Loucy (cell line): ENCODE results near the gene PHC1.

Experiments used
- H2AFZ ChIP-seq: fragments of 200-600 bp; sonication (generic); 2 replicates; pipeline ENCODE4 v1.6.0; 2016; ENCODE audit warnings: antibody characterized with exemption, mild to moderate bottlenecking, low read length, moderate library complexity
- H3F3A ChIP-seq: fragments of 200-600 bp; 2 replicates; pipeline ENCODE4 v1.6.0; 2016; ENCODE audit warnings: antibody characterized with exemption, low read depth, mild to moderate bottlenecking
- H3K27me3 ChIP-seq: fragments of 200-600 bp; sonication (generic); 2 replicates; pipeline ENCODE4 v1.6.1; 2014; ENCODE audit warnings: low read length, mild to moderate bottlenecking; ENCODE audit not compliant: insufficient read depth, poor library complexity, severe bottlenecking
- H3K36me3 ChIP-seq: fragments of 200-600 bp; sonication (generic); 2 replicates; pipeline ENCODE4 v1.6.1; 2016; ENCODE audit warnings: low read length; ENCODE audit not compliant: insufficient read depth
- H3K4me1 ChIP-seq: fragments of 200-600 bp; sonication (generic); 2 replicates; pipeline ENCODE4 v1.5.1; 2014; ENCODE audit warnings: low read length, mild to moderate bottlenecking; ENCODE audit not compliant: insufficient read depth, poor library complexity, severe bottlenecking
- H3K4me2 ChIP-seq: fragments of 200-600 bp; sonication (generic); 2 replicates; pipeline ENCODE4 v1.6.0; 2014; ENCODE audit warnings: antibody characterized with exemption, low read length, low read depth, mild to moderate bottlenecking; ENCODE audit not compliant: poor library complexity, severe bottlenecking
- H3K4me3 ChIP-seq: fragments of 200-600 bp; sonication (generic); 2 replicates; pipeline ENCODE4 v1.5.1; 2014; ENCODE audit warnings: low read length, mild to moderate bottlenecking, mixed read lengths; ENCODE audit not compliant: poor library complexity, severe bottlenecking
- H3K79me2 ChIP-seq: fragments of 200-600 bp; sonication (generic); 2 replicates; pipeline ENCODE4 v1.6.1; 2014; ENCODE audit warnings: low read length; ENCODE audit not compliant: insufficient read depth
- H3K9ac ChIP-seq: fragments of 200-600 bp; sonication (generic); 2 replicates; pipeline ENCODE4 v1.6.0; 2014; ENCODE audit warnings: mild to moderate bottlenecking, low read depth, low read length, moderate library complexity; ENCODE audit not compliant: poor library complexity, severe bottlenecking
- H3K9me2 ChIP-seq: fragments of 200-600 bp; sonication (generic); replicated peaks from 2 replicates; pipeline ENCODE4 v1.6.1; 2016; ENCODE audit warnings: low read depth, low read length, mixed read lengths
- H3K9me3 ChIP-seq: fragments of 200-600 bp; sonication (generic); 2 replicates; pipeline ENCODE4 v1.6.1; 2014; ENCODE audit warnings: mild to moderate bottlenecking, antibody characterized with exemption, low read length, low read depth; ENCODE audit not compliant: insufficient read depth
- H4K20me1 ChIP-seq: fragments of 200-600 bp; sonication (generic); 2 replicates; pipeline ENCODE4 v1.6.0; 2014; ENCODE audit warnings: antibody characterized with exemption, low read length, mild to moderate bottlenecking; ENCODE audit not compliant: insufficient read depth, poor library complexity, severe bottlenecking
- CTCF ChIP-seq: fragments of 200-600 bp; sonication (generic); conservative IDR thresholded peaks from 2 replicates; pipeline ENCODE4 v1.5.1; 2014; ENCODE audit warnings: mild to moderate bottlenecking, antibody characterized with exemption, low read length
- EZH2phosphoT487 ChIP-seq: fragments of 200-600 bp; IDR thresholded peaks from 2 replicates; pipeline ENCODE4 v1.6.1; 2018; ENCODE audit warnings: antibody characterized with exemption, mild to moderate bottlenecking, moderate library complexity, borderline replicate concordance

PHC1 gene

GRCh38 chr12:8970432-8970831 is 56.1 kb downstream of the PHC1 start:
- H3K9me3 ChIP-seq, result peaks cover 17% of the 10 kb centered on the region; the same call in 1 of the 2 replicates
- H3K36me3 ChIP-seq, result no peaks in the 10 kb centered on the region
- TF ChIP-seq EZH2phosphoT487 (no peak), CTCF (no peak)
- H3K4me3 ChIP-seq, result no peak overlapping the region
- H2AFZ ChIP-seq, result no peak overlapping the region
- H4K20me1 ChIP-seq, result no peaks in the 10 kb centered on the region
- no peak overlapping the region for H3K9ac ChIP-seq
- no peaks in the 10 kb centered on the region for H3F3A ChIP-seq
- no peaks in the 10 kb centered on the region for H3K4me1 ChIP-seq
- H3K9me2 ChIP-seq, result no peaks in the 10 kb centered on the region
- H3K4me2 ChIP-seq, result no peak overlapping the region
- no peaks in the 10 kb centered on the region for H3K79me2 ChIP-seq
- H3K27me3 ChIP-seq, result no peaks in the 10 kb centered on the region

- Histone ChIP-seq H3K9ac (no peak overlapping the region), H3K4me3 (no peak overlapping the region), H3F3A (no peaks in the 10 kb centered on the region), H3K79me2 (no peaks in the 10 kb centered on the region), H3K27me3 (no peaks in the 10 kb centered on the region), H4K20me1 (no peaks in the 10 kb centered on the region), H3K36me3 (no peaks in the 10 kb centered on the region), H3K4me1 (no peaks in the 10 kb centered on the region), H3K4me2 (no peak overlapping the region), H3K9me3 (no peaks in the 10 kb centered on the region), H3K9me2 (no peaks in the 10 kb centered on the region), H2AFZ (no peak overlapping the region)
- TF ChIP-seq CTCF (no peak), EZH2phosphoT487 (no peak)
Measured at GRCh38 chr12:8980137-8980536, 65.8 kb downstream of the PHC1 start.

- Histone ChIP-seq H3K4me1 (peaks cover 23% of the 10 kb centered on the region), H3K27me3 (no peaks in the 10 kb centered on the region), H2AFZ (no peak overlapping the region), H3K4me2 (no peak overlapping the region), H4K20me1 (no peaks in the 10 kb centered on the region), H3K4me3 (no peak overlapping the region), H3K79me2 (no peaks in the 10 kb centered on the region), H3F3A (no peaks in the 10 kb centered on the region), H3K9ac (no peak overlapping the region), H3K9me2 (no peaks in the 10 kb centered on the region), H3K36me3 (no peaks in the 10 kb centered on the region), H3K9me3 (no peaks in the 10 kb centered on the region)
- TF ChIP-seq CTCF, result no peak
- TF ChIP-seq EZH2phosphoT487, result no peak
Measured at GRCh38 chr12:8985213-8985754, 71.0 kb downstream of the PHC1 start.
